K562 (cell line): Measurements from ENCODE around the gene GUCY2F. TPM values are rescaled to one million over a fixed set of nuclear protein-coding genes. Genes with fewer than 3 reads are reported as not detected.

ENCODE experiments used
- ATAC-seq: fragments of 200-7000 bp; cut with Tn5 transposase; 3 replicates; pipeline ENCODE4 v1.9.1; 2020; ENCODE audit warnings: moderate library complexity
- BruUV-seq: library from RNA; stranded (reverse); fragments of 400-500 nt; replicated peaks from 2 replicates; lab custom pipeline; 2021; lab: Mats Ljungman, UMichigan
- CTCF ChIA-PET: fragments of 300-600 bp; formaldehyde crosslinking; extraction: SDS; loops from one replicate; lab custom pipeline; 2021; ENCODE audit warnings: low intra/inter-chr PET ratio; lab: Yijun Ruan, JAX
- POLR2A ChIA-PET: fragments of 300-600, 350-650 bp; sonication (Branson Sonifier 250); formaldehyde crosslinking; extraction: SDS; loops from one replicate; lab custom pipeline; 2021; ENCODE audit warnings: antibody characterized with exemption, inconsistent platforms; lab: Yijun Ruan, JAX
- DNase-seq, 4 experiments: peaks; one replicate each; pipeline versions ENCODE4 v3.0.0 to v3.0.0-alpha.2; 2011 to 2018; ENCODE audit warnings: low spot score in 3 of 4, mixed read lengths in 3 of 4; ENCODE audit errors: extremely low read depth in 1 of 4
- FAIRE-seq: peaks from 2 replicates; lab custom pipeline; 2011; peaks lifted over from hg19 to GRCh38; lab: Jason Lieb, UNC
- H2AFZ ChIP-seq: 2 replicates; pipeline ENCODE4 v1.6.0; 2011; ENCODE audit warnings: low read depth, low read length, control low read depth, inconsistent platforms
- H3K27ac ChIP-seq: fragments of 200-600 bp; 3 replicates; pipeline ENCODE4 v1.8.0; 2011; ENCODE audit warnings: low read depth, mild to moderate bottlenecking, control low read depth, inconsistent platforms, low read length, moderate library complexity, mixed read lengths; ENCODE audit errors: extremely low read depth
- H3K27me3 ChIP-seq, 2 experiments: fragments of 300-600 bp in 1 of 2; 2 replicates in 1 of 2; 3 replicates in 1 of 2; pipeline versions ENCODE4 v1.6.0 to v1.8.0; 2011; ENCODE audit warnings: inconsistent platforms in 2 of 2, low read length in 2 of 2, mild to moderate bottlenecking in 1 of 2, mixed read lengths in 1 of 2, moderate library complexity in 1 of 2; ENCODE audit not compliant: control insufficient read depth in 2 of 2, insufficient read depth in 2 of 2
- H3K36me3 ChIP-seq: fragments of 300-600 bp; 3 replicates; pipeline ENCODE4 v1.8.0; 2011; ENCODE audit warnings: mild to moderate bottlenecking, low read length, inconsistent platforms; ENCODE audit not compliant: control insufficient read depth, insufficient read depth
- H3K4me1 ChIP-seq, 2 experiments: fragments of 200-600 bp in 1 of 2; replicated peaks in 1 of 2; 2 replicates in 1 of 2; 3 replicates in 1 of 2; pipeline versions ENCODE4 v1.5.1 to v1.8.0; 2011; ENCODE audit warnings: inconsistent platforms in 2 of 2, low read length in 2 of 2, mild to moderate bottlenecking in 1 of 2, mixed read lengths in 1 of 2, moderate library complexity in 1 of 2; ENCODE audit not compliant: control insufficient read depth in 2 of 2, insufficient read depth in 2 of 2
- H3K4me2 ChIP-seq: 2 replicates; pipeline ENCODE4 v1.6.1; 2011; ENCODE audit warnings: low read length, control low read depth, inconsistent platforms, mixed read lengths; ENCODE audit not compliant: insufficient read depth
- H3K4me3 ChIP-seq: fragments of 200-600 bp; sonication (generic), shearing (Covaris generic); 2 replicates; pipeline ENCODE4 v1.5.1; 2016; ENCODE audit warnings: control low read depth, inconsistent platforms
- H3K79me2 ChIP-seq: fragments of 200-600 bp; 3 replicates; pipeline ENCODE4 v1.8.0; 2011; ENCODE audit warnings: low read length, inconsistent platforms; ENCODE audit not compliant: control insufficient read depth, insufficient read depth
- H3K9ac ChIP-seq, 2 experiments: 2 replicates each; pipeline versions ENCODE4 v1.6.0 to v1.6.1; 2011; ENCODE audit warnings: low read depth in 2 of 2, low read length in 2 of 2, control low read depth in 1 of 2, inconsistent platforms in 1 of 2, mild to moderate bottlenecking in 1 of 2, mixed read lengths in 1 of 2; ENCODE audit not compliant: insufficient read depth in 1 of 2
- H3K9me1 ChIP-seq: one replicate; pipeline ENCODE4 v1.6.0; 2011; ENCODE audit warnings: inconsistent platforms, mild to moderate bottlenecking, low read length, moderate library complexity; ENCODE audit not compliant: control insufficient read depth, insufficient read depth
- H3K9me3 ChIP-seq: replicated peaks from 2 replicates; pipeline ENCODE4 v1.5.1; 2011; ENCODE audit warnings: low read depth, low read length, inconsistent platforms; ENCODE audit not compliant: control insufficient read depth, insufficient read depth
- H4K20me1 ChIP-seq: replicated peaks from 2 replicates; pipeline ENCODE4 v1.6.1; 2011; ENCODE audit warnings: low read length, inconsistent platforms, mixed read lengths; ENCODE audit not compliant: control insufficient read depth, insufficient read depth
- ATF2 ChIP-seq: sonication (generic); formaldehyde crosslinking; IDR thresholded peaks from 2 replicates; pipeline ENCODE4 v1.8.1; 2022; ENCODE audit warnings: missing genetic modification reagents
- MAZ ChIP-seq, 2 experiments: fragments of 450-650 bp in 1 of 2; sonication (generic) in 1 of 2; formaldehyde crosslinking; IDR thresholded peaks in 1 of 2; conservative IDR thresholded peaks in 1 of 2; 2 replicates each; pipeline versions ENCODE4 v1.4.0 to v1.5.0; 2020; ENCODE audit warnings: mild to moderate bottlenecking in 1 of 2, missing genetic modification reagents in 1 of 2
- PHF8 ChIP-seq: fragments of 200-600 bp; sonication (generic); IDR thresholded peaks from 2 replicates; pipeline ENCODE4 v1.6.1; 2012; ENCODE audit warnings: mixed run types, mild to moderate bottlenecking, inconsistent platforms, low read length, moderate library complexity, borderline replicate concordance
- POLR2A ChIP-seq: fragments of 450-650 bp; conservative IDR thresholded peaks from 2 replicates; pipeline ENCODE4 v1.6.1; 2016
- ZNF239 ChIP-seq: fragments of 250-450 bp; sonication (Bioruptor Pico); IDR thresholded peaks from 2 replicates; pipeline ENCODE4 v1.4.0; 2020; ENCODE audit warnings: mild to moderate bottlenecking
- WGBS: fragments of 100-300 bp; shearing (Covaris generic); methylation state at CpG from one replicate; pipeline ENCODE4 v1.1.6; 2016; ENCODE audit warnings: low coverage, mixed read lengths; ENCODE audit not compliant: insufficient coverage; ENCODE audit errors: missing lambda C conversion rate; 5-methylcytosine and 5-hydroxymethylcytosine counted together
- in situ Hi-C: fragments of 300-500 bp; cut with MboI; formaldehyde crosslinking; loops from 4 replicates; pipeline ENCODE4 v1.15.0; 2018; ENCODE audit warnings: inconsistent platforms, mixed read lengths
- intact Hi-C: fragments of 100-400 bp; cut with micrococcal nuclease; formaldehyde crosslinking; loops from 2 replicates; pipeline ENCODE4 v1.14.2; 2022
- polyA plus RNA-seq, 8 experiments: library from polyadenylated mRNA; depleted of rRNA in 4 of 8; stranded (reverse) in 5 of 8; unstranded in 3 of 8; fragments of >200 nt; fragmentation: Nextera tagmentation in 2 of 8; fragmentation: Illumina TruSeq in 1 of 8; extraction: Ambion mirVana in 2 of 8; extraction: Trizol in 1 of 8; gene quantifications; 2 replicates each; pipeline versions ENCODE4 v1.2.1 to v1.2.3, GENCODE V29; 2011 to 2014; ENCODE audit warnings: inconsistent platforms in 1 of 8, missing spikeins in 1 of 8
- total RNA-seq, 7 experiments: library from RNA; depleted of rRNA in 6 of 7; stranded (reverse); fragments of >200 nt in 6 of 7; fragmentation: Illumina TruSeq in 2 of 7; extraction: Trizol in 2 of 7; gene quantifications; 2 replicates each; pipeline versions ENCODE4 v1.2.1 to v1.2.3, GENCODE V29; 2011 to 2021; ENCODE audit warnings: low replicate concordance in 1 of 7
- TF ChIP-seq, protein P1 (sequence below): fragments of 450-650 bp; formaldehyde crosslinking; conservative IDR thresholded peaks from 2 replicates; pipeline ENCODE4 v1.4.0; 2022; ENCODE audit warnings: mild to moderate bottlenecking, missing genetic modification characterization

Gene GUCY2F
- total and polyA plus RNA-seq, 9 of the 15 experiments (the other 6 are each of a cell fraction or from before 2014, with no cell fraction given): 0.01 to 0.06 (median 0.05) TPM; not detected in 6

GRCh38 chrX:109519001-109519400 is 37.1 kb upstream of the GUCY2F start:
- H3K79me2 ChIP-seq: no peaks in the 10 kb centered on the region
- no peaks in the 10 kb centered on the region for H4K20me1 ChIP-seq
- H3K9me3 ChIP-seq: no peaks in the 10 kb centered on the region
- H3K4me1 ChIP-seq: no peaks in the 10 kb centered on the region
- H3K36me3 ChIP-seq: no peaks in the 10 kb centered on the region
- ATAC-seq: no peak
- FAIRE-seq: no peak
- no TSS peak for BruUV-seq
- ChIA-PET POLR2A (no interaction called here), CTCF (no interaction called here)
- no peak overlapping the region for H2AFZ ChIP-seq
- 0% methylated on average over 1 of the region's 1 CpG for WGBS
- TF ChIP-seq PHF8: no peak
- no peak for TF ChIP-seq MAZ (CRISPR knock-in tag; conservative IDR thresholded peaks at IDR 0.05 in 1 of 2, IDR thresholded peaks at IDR 0.05 in 1 of 2)
- no peak for TF ChIP-seq POLR2A
- TF ChIP-seq, protein P1, sequence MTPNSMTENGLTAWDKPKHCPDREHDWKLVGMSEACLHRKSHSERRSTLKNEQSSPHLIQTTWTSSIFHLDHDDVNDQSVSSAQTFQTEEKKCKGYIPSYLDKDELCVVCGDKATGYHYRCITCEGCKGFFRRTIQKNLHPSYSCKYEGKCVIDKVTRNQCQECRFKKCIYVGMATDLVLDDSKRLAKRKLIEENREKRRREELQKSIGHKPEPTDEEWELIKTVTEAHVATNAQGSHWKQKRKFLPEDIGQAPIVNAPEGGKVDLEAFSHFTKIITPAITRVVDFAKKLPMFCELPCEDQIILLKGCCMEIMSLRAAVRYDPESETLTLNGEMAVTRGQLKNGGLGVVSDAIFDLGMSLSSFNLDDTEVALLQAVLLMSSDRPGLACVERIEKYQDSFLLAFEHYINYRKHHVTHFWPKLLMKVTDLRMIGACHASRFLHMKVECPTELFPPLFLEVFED (CRISPR knock-in tag): no peak
- TF ChIP-seq ZNF239 (CRISPR knock-in tag): no peak
- no peak for TF ChIP-seq ATF2
- DNase-seq: no peak
- intact Hi-C loops: no loop called here
- no peaks in the 10 kb centered on the region; a peak in 1 of 5 replicates for H3K27me3 ChIP-seq
- no peaks in the 10 kb centered on the region for H3K9me1 ChIP-seq
- no peak overlapping the region for H3K27ac ChIP-seq
- no peak overlapping the region for H3K9ac ChIP-seq
- no peak overlapping the region for H3K4me3 ChIP-seq
- in situ Hi-C loops: no loop called here
- no peak overlapping the region for H3K4me2 ChIP-seq
